ENCODE measurements around the gene LIMS2. TPM values are rescaled to one million over a fixed set of nuclear protein-coding genes. Genes with fewer than 3 reads are reported as not detected.

LIMS2 gene
- total and polyA plus RNA-seq, 2 experiments from 2014 or later, result 1.6 to 3.5 TPM

- peaks cover 6% of the 10 kb centered on the region for H3K4me1 Mint-ChIP-seq
- peaks cover 18% of the 10 kb centered on the region for H3K36me3 Mint-ChIP-seq (ENCODE audit: low read depth)
- H3F3A ChIP-seq (replicated peaks; ENCODE audit: low read depth), result 0 out of 2 replicates have a peak, but pooled peaks cover 4% of the 10 kb centered on the region
- peaks cover 5% of the 10 kb centered on the region for H3K27me3 ChIP-seq (ENCODE audit: insufficient read depth)
- peak overlapping the region; percentile 77 for H3K4me2 ChIP-seq
- no peaks in the 10 kb centered on the region for H3K4me1 ChIP-seq (ENCODE audit: insufficient read depth)
- H3K27ac ChIP-seq (ENCODE audit: low read depth), result no peak overlapping the region
- no peaks in the 10 kb centered on the region for H4K20me1 ChIP-seq (replicated peaks; ENCODE audit: insufficient read depth)
- H3K9me3 Mint-ChIP-seq, result peaks cover 26% of the 10 kb centered on the region
- no peak for TF ChIP-seq CTCF (conservative IDR thresholded peaks at IDR 0.05; ENCODE audit: low read depth in 2 of 2)
- ATAC-seq (no peak), DNase-seq (ENCODE audit: low spot score) (no peak)
- no peaks in the 10 kb centered on the region for H3K9me2 ChIP-seq (ENCODE audit: insufficient read depth)
- no peak overlapping the region for H3K4me3 Mint-ChIP-seq
- peak overlapping the region; percentile 51 for H3K4me3 ChIP-seq
- 0 out of 2 replicates have a peak, but pooled peaks cover 4% of the 10 kb centered on the region for H3K36me3 ChIP-seq (ENCODE audit: insufficient read depth)
- H3K27me3 Mint-ChIP-seq (ENCODE audit: insufficient read depth, low read depth, poor library complexity), result peaks cover 10% of the 10 kb centered on the region
- no peak overlapping the region for H3K27ac Mint-ChIP-seq
- H3K79me2 ChIP-seq (replicated peaks; ENCODE audit: insufficient read depth), result no peaks in the 10 kb centered on the region
- peak overlapping the region; percentile 90; the same call in 1 of the 2 replicates for H2AFZ ChIP-seq
Observed at GRCh38 chr2:127694986-127695385, 19.7 kb upstream of the LIMS2 start.

GRCh38 chr2:127690696-127691095 is 15.4 kb upstream of the LIMS2 start:
- Mint-ChIP-seq H3K9me3 (peaks cover 45% of the 10 kb centered on the region), H3K4me1 (no peaks in the 10 kb centered on the region), H3K36me3 (ENCODE audit: low read depth) (peaks cover 25% of the 10 kb centered on the region), H3K27me3 (ENCODE audit: insufficient read depth, low read depth, poor library complexity) (peaks cover 6% of the 10 kb centered on the region), H3K27ac (no peak overlapping the region), H3K4me3 (no peak overlapping the region)
- Histone ChIP-seq H3K79me2 (replicated peaks; ENCODE audit: insufficient read depth) (no peaks in the 10 kb centered on the region), H3K4me3 (no peak overlapping the region), H3K36me3 (ENCODE audit: insufficient read depth) (0 out of 2 replicates have a peak, but pooled peaks cover 4% of the 10 kb centered on the region), H3K4me1 (ENCODE audit: insufficient read depth) (no peaks in the 10 kb centered on the region), H3F3A (replicated peaks; ENCODE audit: low read depth) (no peaks in the 10 kb centered on the region), H4K20me1 (replicated peaks; ENCODE audit: insufficient read depth) (no peaks in the 10 kb centered on the region), H3K9me2 (ENCODE audit: insufficient read depth) (no peaks in the 10 kb centered on the region), H3K27me3 (ENCODE audit: insufficient read depth) (peaks cover 5% of the 10 kb centered on the region), H3K27ac (ENCODE audit: low read depth) (no peak overlapping the region), H2AFZ (no peak overlapping the region), H3K4me2 (no peak overlapping the region)
- DNase-seq (ENCODE audit: low spot score) (no peak), ATAC-seq (no peak)
- TF ChIP-seq POLR2AphosphoS5 (IDR thresholded peaks at IDR 0.05; ENCODE audit: low read depth) (no peak), ZNF462 (CRISPR knock-in tag; IDR thresholded peaks at IDR 0.05) (no peak), CTCF (conservative IDR thresholded peaks at IDR 0.05; ENCODE audit: low read depth in 2 of 2) (no peak), REST (IDR thresholded peaks at IDR 0.05; ENCODE audit: unreplicated experiment) (no peak), ETS1 (IDR thresholded peaks at IDR 0.05) (no peak)
